NCI-H1694 treated with DMSO at 0.1 percent for 48 hours (cell line): Measurements from ENCODE around the gene STXBP5.

Source experiments
- DNase-seq: peaks from one replicate; lab custom pipeline; 2025; lab: John Stamatoyannopoulos, UW

The STXBP5 gene

DNA sequence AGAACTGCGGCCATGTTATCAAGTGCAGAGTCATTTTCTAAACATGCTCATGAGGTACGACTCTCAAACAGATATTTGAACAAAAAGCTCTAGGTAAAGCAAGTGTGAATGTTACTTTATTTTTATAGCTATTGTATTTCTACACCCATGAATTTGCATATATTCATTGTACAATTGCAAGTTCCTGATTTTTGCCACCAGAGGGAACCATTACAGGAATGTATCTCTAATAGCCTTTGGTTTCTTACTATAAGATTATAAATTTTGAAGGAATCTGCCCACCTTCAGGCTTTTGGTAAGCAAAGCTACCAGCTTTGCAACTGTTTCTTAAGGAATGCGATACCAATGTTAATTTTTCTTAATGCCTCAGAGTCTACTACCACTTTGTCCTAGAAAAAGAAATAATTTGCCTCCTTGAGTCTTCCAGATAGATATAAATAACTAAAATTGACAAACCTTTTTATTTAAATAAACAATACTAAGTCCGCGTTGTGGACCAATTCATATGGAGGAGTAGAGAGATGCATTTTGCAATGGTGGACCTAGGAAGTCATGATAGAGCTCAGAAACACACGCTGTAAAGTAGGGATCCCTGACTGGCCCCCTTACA lies 178.8 kb downstream of the STXBP5 start:
- DNase-seq: peak; percentile 14

DNA sequence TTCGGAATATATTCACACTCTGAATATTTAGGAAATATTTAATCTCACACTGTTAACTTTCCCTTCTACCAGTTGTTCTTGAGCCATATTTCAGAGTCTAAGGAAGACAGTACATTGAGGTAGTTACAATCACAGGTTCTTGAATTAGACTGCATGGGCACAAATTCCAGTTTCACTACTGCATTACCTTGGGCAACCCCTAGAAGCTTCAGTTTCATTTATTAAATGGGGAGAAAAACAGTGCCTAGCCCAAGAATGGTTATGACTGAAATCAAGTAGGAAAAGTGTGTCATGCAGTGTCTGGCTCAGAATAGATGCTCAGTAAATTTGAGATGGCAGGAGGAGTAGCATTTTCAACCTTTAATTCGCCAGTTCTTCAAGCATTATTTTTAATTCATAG lies 179.8 kb downstream of the STXBP5 start:
- DNase-seq: no peak

DNA sequence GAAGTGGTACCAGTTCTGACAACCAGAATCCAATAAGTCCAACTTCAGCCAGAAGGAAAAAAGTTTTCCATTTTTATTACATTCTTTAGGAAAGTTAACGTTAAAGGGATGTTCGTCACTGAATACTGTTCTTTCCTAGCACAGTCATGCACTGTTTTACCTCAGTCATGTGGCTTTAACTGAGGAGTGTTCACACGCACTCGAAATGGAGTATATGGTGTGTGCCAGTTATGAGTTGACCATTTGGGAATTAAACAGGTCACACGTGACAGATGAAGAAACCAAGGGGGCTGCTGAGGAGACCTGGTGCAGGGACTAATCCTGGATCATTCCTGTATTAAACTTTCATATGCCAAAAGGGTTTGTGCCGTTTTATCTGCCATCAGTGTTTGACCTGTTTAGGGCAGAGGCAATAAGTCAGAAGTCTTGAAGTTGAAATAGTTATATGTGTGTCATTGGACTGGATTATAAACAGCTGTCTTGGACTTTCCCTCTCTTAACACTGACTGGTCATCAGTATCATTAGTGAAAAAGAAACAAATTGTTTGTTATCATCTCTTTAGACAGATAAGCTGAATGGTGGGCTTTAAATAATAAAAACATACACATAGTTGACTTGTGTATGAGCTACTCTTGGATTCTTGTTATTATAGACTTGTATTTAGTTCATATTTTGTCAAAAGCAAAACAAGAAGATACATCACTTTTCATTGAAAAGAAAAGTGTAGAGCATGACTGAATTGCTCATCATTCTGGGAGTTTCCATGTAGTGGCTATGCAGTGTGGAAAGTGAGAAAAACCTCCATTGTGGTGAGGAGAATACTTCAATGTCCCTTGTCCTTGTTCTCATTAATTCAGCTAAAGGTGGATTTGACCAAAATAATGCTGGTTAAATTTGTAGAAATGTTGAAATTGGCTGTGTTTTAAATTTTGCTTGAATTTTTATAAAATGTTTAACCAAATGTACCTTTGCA lies 180.8 kb downstream of the STXBP5 start:
- DNase-seq: no peak

DNA sequence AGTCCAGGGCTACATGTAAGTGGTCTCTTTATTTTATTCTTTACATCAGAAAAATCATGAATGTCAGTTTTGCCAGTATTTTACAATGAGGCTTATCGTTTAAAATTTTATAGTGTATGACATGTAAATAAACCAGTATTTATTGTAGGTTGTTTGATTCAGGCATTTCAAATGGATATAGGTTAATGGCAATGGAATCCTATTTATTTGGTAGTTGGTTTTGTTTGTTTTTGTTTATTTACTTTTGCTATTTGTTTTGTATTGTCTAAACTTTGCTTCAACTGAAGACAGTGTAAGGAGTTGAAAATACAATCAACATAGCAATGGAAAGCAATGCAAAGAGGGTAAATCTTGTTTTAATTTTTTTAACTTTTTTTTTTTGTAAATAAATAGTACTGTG lies 185.2 kb downstream of the STXBP5 start:
- DNase-seq: no peak

DNA sequence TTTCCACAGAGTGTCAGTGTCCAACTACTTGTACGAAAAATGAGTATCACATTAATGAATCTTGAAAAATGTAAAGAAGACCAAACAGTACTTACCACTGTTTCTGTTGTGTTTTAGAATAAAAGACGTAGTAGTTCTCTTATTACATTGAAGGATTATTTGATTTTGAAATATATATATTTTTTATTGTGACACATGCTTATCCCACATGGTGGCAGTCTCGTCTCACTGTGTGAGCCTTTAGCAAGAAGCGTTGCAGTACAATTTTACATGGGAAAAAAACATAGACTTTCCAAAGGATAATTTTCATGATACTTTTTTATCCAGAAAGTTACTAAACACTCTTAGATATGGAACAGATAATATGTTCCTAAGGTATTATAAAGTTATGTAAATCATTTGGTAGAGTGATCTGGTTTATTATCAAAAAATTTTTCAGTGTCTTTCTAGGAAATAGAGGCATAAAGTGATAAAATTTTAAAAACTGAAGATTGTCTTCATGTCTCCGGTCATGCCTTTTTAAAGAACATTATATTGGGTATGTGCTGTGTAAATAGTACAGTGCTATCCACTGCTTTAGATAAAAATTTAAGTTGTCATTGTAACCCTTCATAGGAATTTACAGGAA lies 186.8 kb downstream of the STXBP5 start:
- peak; percentile 26 for DNase-seq

DNA sequence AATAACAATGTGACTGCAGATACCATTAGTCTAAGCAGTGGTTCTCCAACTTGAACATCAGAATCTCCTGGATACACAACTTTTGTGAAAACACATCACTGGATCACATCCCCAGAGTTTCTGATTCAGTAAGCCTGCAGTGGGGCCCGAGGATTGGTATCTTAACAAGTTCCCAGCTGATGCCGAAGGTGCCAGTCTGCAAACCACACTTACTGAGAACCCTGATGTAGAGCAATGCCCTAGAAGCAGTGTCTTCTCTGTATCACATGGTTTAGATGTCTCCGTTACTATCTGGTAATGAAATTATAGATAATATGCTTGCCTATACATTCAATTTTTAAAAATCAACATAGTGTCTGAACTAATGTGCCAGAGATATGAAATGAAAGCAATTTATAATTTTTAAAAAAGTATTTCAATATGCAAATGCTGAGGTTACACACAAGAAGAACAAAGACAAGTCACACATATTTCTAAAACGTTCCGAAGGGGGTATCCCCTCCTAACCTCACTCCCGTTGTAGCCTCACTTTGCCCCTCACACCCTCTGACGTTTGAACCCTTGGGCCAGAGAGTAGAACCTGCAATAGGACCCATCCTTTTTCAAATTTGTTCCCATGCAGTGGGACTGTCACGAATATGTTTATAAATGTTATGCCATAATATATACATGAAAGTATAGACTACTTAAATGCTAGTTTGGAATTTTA lies 188.9 kb downstream of the STXBP5 start:
- DNase-seq: no peak

DNA sequence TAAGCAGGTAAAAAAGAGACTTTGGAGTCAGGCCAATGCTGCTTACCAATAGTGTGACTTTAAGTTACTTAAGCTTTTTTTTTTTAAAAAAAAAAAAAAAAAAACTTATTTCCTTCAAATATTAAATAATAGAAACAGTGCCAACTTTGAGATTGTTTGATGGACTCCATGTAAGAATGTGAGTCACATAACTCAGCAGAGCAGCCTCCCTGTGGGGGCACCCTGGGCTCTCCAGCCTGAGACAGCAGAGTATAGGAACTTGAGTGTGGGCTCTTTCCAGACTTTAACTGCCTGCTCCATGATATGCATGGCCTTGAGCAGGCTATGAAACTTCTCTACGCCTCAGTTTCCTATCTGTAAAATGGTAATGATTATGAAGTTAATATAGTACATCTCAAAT lies 190.9 kb downstream of the STXBP5 start:
- DNase-seq: no peak

DNA sequence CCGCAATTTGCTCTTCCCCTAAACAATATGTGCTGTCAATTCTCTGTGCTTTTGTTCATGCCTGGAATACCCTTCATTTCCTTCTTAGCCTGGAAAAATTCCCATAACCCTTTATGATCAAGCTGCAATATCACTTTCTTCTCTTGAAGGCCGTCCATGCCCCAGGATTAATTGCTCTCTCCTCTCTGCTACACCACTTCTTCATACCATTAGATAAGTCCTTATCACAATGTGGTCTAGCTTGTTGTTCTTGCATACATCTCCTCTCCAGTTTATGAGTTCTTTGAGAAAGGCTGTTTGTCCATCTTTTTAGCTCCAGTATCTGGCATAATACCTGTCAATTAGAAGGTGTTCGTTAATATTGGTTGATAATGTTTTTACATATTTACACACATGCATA lies 193.1 kb downstream of the STXBP5 start:
- DNase-seq: no peak

DNA sequence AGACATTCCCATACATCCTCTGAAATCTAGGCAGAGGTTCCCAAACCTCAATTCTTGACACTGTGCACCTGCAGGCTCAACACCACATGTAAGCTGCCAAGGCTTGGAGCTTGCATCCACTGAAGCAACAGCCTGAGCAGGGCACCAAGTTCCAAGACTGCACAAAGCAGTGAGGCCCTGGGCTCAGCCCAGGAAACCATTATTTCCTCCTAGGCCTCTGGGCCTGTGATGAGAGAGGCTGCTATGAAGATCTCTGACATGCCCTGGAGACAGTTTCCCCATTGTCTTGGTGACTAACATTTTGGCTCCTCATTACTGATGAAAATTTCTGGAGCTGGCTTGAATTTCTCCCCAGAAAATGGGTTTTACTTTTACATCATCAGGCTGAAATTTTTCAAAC lies 196.8 kb downstream of the STXBP5 start:
- DNase-seq: no peak

DNA sequence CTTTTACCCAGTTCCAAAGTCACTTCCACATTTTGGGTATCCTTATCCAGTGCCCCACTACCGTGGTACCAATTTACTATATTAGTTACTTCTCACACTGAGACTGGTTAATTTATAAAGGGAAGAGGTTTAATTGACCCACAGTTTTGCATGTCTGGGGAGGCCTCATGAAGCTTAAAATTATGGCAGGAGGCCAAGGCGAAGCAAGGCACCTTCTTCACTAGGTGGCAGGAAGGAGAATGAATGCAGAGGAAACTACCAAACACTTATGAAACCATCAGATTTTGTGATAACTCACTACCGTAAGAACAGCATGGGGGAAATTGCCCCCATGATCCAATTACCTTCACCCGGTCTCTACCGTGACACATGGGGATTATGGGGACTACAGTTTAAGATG lies 197.6 kb downstream of the STXBP5 start:
- no peak for DNase-seq

DNA sequence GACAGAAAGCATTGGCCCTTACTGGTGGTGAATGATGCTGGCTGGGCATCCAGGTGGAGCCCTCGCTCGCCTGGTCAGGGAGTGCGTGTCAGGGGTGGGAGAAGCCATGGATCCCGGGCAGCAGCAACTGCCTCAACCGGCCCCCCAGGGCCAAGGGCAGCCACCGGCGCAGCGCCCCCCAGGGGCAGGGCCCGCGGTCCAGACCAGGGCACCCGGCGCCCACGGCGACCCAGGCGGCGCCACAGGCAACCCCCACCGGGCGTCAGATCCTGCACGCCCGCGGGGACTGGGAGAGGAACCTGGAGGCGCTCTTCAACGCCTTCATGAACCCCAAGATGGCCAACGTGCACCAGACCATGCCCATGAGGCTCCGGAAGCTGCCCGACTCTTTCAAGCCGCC lies 202.6 kb downstream of the STXBP5 start:
- DNase-seq: no peak

DNA sequence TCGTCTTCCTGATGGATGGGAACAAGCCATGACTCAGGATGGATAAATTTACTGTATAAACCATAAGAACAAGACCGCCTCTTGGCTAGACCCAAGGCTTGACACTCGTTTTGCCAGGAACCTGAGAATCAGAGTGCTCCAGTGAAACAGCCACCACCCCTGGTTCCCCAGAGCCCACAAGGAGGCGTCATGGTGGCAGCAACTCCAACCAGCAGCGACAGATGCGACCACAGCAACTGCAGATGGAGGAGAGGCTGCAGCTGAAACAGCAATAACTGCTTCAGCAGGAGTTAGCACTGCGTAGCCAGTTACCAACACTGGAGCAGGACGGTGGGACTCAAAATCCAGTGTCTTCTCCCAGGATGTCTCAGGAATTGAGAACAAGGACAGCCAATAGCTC lies 203.4 kb downstream of the STXBP5 start:
- DNase-seq: no peak

DNA sequence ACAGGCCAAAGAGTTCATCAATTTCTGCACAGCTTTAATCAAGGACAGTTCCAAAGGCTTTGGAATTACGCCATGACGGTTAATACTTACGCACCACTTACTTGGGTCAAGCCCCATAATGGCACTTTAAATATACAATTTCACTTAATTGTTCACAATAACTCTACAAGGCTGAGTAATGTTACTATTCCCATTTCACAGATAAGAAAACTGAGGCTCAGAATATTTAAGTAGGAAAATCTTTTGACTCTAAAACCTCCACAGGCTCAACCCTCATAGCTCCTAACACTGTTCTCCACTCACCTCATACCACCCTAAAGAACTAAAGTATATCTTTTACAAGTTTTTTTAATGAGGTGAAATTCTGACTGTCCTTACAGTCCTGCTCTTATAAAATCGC lies 212.4 kb downstream of the STXBP5 start:
- DNase-seq: no peak

DNA sequence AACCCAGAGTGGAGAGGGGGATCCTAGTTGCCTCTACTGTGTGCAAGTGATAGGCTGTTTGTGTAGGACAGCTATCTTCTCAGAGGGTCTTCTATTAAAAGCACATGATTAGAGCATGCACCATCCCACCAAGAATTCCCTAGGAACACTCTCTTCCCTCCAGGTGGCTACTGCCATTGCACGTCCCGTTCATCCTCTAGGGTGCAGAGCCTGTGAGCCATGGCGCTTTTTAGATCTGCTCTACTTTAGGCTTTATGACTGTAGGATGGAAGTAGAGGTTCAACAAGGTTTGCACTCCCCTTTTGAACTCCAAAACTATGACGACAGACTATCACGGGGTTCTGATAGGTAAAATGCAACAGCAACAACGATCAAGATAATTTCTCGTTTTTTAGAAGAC lies 213.7 kb downstream of the STXBP5 start:
- no peak for DNase-seq

DNA sequence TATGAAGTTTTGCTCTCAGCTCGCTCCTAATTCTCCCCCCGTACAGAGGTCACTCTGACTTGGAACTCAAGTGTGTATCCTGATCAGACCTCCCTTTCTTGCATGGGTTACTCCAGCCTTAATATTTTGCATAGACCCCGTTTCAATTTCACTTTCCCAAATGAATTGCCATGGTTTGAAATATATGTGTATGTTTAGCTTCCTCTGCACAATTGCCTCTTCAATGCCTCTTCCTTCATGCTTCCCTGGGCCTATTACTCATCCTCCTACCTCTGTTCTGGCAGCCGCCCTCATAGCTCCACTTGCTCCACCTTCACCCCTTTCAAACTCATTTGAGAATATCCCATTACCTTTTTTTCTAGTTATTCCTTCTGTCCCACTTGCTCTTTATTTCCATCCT lies 214.3 kb downstream of the STXBP5 start:
- no peak for DNase-seq

DNA sequence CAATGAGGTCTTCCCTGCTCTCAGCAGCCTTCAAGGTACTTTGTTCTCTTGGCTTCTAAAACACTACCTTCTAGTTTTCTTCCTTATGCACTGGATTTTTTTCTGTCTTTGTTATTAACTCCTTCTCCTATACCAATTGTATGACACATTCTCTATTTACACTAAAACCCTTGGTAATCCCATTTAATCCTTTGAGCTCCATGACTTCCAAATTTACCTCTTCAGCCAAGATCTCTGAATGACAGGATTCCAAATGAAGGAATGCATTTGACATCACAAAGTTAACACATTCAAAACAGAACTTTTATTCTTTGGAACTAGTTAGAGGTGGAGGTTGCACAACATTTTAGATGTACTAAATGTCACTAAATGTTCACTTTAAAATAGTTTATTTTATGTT lies 217.7 kb downstream of the STXBP5 start:
- DNase-seq: no peak

DNA sequence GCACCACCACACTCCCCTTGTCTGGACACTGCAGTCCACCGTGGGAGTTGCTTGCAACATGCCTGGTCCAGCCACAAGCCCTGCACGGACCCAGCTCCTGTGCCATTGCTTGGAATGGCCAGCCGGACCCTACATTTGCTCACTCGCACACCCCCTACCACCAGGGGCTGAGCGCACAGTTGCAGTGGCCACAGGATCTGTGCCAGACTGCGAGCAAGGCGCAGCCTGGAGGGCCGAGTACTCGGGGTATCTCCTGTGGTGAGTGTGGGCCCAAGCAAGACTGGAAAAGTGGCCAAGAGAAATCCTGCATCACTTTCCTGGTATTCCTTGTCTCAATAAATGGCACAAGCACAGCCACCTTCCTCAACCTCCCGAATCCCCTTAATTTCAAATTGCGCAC lies 218.9 kb downstream of the STXBP5 start:
- DNase-seq: no peak

DNA sequence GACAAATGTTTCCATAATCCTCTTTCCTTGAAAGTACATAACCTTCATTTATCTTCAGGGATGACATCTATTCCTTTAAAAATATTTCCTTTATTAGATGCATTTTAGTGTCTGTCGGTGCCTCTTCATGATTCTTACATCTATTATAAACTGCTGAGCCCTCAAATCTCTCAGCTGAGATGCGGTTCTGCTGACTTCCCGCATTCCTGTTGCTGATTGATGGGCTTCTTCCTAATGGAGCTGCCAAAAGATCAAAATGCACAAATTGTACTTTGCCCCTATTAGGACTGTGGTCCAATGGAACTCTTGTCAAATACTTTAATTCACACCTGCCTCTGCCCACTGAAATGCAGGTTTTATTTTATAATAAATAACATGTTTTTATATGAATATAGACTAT lies 225.6 kb downstream of the STXBP5 start:
- DNase-seq: no peak

DNA sequence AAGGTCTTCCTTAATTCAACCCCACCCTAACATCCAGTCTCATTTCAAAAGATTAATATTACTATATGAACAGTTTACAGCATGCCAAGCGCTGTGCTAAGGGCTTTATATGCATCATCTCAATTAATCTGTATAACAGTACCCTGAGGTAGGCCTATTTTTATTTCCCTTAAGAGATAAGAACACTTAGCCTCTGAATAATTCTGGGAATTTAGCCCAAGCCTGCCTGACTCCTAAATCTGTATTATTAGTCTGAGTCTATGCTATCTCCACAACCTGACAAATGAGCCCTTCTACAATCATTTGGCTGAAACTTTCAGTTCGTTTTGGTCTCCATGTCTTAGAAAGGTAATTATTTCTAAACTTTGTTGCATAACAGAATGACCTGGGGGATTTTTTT lies 226.6 kb downstream of the STXBP5 start:
- no peak for DNase-seq

DNA sequence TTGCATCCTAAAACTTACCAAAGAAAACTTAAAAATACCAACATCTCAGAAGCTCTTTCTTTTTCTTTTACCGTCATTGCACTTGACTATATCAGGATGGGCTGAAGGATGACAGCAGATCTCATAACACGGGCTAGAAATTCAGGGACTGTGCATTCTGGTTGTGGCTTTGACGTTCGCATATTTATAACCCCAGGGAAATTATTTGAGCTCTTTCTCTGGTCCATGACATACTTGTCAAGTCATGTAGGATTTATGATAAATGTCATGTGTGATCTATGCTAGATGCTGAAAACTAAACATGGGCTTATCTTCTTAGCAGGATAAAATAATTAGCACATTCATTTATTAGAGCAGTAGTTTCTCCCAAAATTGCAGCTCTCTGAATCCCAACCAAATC lies 229.9 kb downstream of the STXBP5 start:
- DNase-seq: no peak

DNA sequence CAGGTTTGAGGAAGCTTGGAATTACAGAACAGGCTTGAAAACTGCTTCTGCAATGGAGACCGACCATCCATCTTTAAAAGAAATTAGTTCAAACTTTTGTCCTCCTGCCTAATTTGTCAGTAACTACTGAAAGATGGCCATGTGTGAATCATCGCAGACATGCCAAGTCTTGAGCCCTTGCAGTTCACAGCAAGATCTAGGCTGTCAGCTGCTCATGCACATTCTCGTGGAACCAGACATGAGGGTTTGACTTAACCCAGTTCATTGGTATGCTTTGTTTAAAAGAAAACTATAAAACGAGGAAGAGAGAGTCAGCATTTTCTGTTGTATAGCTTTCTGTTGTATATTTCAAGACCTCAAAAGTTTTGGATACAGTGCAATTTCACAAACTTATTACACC lies 230.3 kb downstream of the STXBP5 start:
- DNase-seq: no peak

DNA sequence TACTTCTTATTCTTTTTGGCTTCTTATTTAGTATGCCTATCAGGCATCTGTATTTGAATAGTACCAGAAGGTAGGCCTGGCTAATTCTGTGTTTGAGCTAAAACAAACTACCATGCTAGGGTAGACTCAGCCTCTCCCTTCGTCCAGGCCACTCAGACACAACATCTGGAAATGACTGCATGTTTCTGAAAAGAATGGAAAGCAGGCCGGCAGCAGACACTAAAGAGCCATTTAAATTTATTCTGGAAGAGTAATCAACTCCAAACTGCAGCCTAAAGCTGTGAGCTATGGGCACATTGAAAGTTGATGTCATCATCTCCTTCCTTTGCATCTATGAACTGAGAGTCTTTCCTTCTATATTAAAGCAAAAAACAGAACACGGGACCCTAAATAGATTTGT lies 233.4 kb downstream of the STXBP5 start:
- no peak for DNase-seq
